ENCODE data around the gene SLBP. TPM values are rescaled to one million over a fixed set of nuclear protein-coding genes. Genes with fewer than 3 reads are reported as not detected.

SLBP gene
- total RNA-seq, 1 experiment from 2014 or later: 73.4 TPM

DNA sequence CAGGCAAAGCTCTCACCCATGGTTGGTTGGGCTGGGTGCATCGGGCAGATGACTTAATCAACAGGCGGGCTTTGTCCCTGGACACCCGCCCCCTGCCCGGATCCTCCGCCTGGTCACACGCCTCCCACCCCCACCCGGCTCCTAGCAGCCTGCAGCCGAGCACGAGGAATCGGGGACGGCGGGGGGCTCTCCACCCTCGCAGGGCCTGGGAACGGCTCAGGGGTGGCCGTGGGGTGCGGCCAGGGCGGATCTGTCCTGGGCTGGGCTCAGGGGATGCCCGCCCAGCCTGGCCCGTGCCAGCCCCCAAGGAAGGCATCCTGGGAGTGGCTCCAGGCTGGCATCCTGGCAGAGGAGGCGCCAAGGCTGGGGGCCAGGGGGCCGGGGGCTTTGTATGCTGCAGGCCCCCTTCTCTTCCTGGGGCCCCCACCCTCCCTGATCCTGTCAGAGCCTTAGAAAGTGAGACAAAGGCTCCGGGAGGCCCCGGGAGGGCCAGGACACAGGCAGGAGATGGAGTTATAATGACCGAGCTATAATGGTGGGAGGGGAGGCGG is 48.5 kb upstream of the SLBP start:
- ChIA-PET POLR2A (no interaction called here), CTCF (no interaction called here)
- in situ Hi-C loops (cut with HindIII; ENCODE audit: low pct_unique_long_range_greater_than_20kb, low sequenced_read_pairs): no loop called here
- Histone ChIP-seq H3K4me1 (ENCODE audit: control insufficient read depth, insufficient read depth, low read length) (no peaks in the 10 kb centered on the region; the same call in 1 of the 2 replicates), H3K27ac (ENCODE audit: low read length) (no peak overlapping the region), H3K9me3 (ENCODE audit: control insufficient read depth, insufficient read depth, low read depth, low read length) (no peaks in the 10 kb centered on the region), H3K36me3 (ENCODE audit: control insufficient read depth, insufficient read depth, low read length) (no peaks in the 10 kb centered on the region), H3K4me3 (ENCODE audit: low read depth in 2 of 2, low read length in 2 of 2) (no peak overlapping the region), H3K27me3 (ENCODE audit: control insufficient read depth, insufficient read depth, low read length) (no peaks in the 10 kb centered on the region)
- DNase-seq (ENCODE audit: low read depth, low spot score): no peak
- intact Hi-C loops (cut with micrococcal nuclease; ENCODE audit: unreplicated experiment): no loop called here
- no peak; the same call in 1 of the 2 replicates for ATAC-seq
- TF ChIP-seq SIN3A (IDR thresholded peaks at IDR 0.05; ENCODE audit: borderline replicate concordance, insufficient read depth, low read depth, low read length): no peak
- TF ChIP-seq, protein P1, sequence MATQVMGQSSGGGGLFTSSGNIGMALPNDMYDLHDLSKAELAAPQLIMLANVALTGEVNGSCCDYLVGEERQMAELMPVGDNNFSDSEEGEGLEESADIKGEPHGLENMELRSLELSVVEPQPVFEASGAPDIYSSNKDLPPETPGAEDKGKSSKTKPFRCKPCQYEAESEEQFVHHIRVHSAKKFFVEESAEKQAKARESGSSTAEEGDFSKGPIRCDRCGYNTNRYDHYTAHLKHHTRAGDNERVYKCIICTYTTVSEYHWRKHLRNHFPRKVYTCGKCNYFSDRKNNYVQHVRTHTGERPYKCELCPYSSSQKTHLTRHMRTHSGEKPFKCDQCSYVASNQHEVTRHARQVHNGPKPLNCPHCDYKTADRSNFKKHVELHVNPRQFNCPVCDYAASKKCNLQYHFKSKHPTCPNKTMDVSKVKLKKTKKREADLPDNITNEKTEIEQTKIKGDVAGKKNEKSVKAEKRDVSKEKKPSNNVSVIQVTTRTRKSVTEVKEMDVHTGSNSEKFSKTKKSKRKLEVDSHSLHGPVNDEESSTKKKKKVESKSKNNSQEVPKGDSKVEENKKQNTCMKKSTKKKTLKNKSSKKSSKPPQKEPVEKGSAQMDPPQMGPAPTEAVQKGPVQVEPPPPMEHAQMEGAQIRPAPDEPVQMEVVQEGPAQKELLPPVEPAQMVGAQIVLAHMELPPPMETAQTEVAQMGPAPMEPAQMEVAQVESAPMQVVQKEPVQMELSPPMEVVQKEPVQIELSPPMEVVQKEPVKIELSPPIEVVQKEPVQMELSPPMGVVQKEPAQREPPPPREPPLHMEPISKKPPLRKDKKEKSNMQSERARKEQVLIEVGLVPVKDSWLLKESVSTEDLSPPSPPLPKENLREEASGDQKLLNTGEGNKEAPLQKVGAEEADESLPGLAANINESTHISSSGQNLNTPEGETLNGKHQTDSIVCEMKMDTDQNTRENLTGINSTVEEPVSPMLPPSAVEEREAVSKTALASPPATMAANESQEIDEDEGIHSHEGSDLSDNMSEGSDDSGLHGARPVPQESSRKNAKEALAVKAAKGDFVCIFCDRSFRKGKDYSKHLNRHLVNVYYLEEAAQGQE (IDR thresholded peaks at IDR 0.05; ENCODE audit: insufficient read depth in 1 of 2, low read depth in 2 of 2, low read length in 1 of 2): no peak
- TF ChIP-seq POLR2AphosphoS5 (IDR thresholded peaks at IDR 0.05; ENCODE audit: low read depth, low read length): no peak
- TF ChIP-seq TCF7L2 (IDR thresholded peaks at IDR 0.05; ENCODE audit: low read depth, low read length): no peak
- TF ChIP-seq, protein P2, sequence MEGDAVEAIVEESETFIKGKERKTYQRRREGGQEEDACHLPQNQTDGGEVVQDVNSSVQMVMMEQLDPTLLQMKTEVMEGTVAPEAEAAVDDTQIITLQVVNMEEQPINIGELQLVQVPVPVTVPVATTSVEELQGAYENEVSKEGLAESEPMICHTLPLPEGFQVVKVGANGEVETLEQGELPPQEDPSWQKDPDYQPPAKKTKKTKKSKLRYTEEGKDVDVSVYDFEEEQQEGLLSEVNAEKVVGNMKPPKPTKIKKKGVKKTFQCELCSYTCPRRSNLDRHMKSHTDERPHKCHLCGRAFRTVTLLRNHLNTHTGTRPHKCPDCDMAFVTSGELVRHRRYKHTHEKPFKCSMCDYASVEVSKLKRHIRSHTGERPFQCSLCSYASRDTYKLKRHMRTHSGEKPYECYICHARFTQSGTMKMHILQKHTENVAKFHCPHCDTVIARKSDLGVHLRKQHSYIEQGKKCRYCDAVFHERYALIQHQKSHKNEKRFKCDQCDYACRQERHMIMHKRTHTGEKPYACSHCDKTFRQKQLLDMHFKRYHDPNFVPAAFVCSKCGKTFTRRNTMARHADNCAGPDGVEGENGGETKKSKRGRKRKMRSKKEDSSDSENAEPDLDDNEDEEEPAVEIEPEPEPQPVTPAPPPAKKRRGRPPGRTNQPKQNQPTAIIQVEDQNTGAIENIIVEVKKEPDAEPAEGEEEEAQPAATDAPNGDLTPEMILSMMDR (IDR thresholded peaks at IDR 0.05): no peak
- BruUV-seq (replicated peaks): no TSS peak

DNA sequence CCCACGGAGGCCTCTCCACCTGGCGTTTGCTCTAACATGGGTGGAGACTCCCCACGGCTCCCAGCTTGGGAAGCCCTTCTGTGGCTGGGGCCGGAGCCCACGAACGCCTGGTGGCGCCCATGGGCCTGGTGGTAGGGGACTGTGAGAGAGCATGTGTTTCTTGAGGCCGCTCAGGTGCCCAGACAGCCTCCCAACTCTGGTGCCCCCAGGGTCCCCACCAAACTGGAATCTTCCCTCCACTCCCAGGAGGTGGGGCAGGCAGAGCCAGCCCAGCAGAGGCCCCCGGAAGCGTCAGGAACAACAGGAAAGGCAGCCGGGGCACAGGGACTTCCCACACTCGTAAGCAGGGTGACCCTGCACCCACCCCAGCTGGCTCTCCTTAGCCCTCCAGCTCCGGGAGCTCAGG is 47.7 kb upstream of the SLBP start:
- no peak overlapping the region for H3K4me3 ChIP-seq (ENCODE audit: low read depth in 2 of 2, low read length in 2 of 2)
- ChIA-PET POLR2A (interaction anchor here (0.7 kb wide), 1 partner anchor 96 kb away, joined by 7 read pairs; no protein-coding TSS in a partner anchor), CTCF (interaction anchor here (0.6 to 0.8 kb wide), 2 partner anchors 23 to 333 kb away, joined by 3 read pairs; no protein-coding TSS in a partner anchor)
- intact Hi-C loops (cut with micrococcal nuclease; ENCODE audit: unreplicated experiment) (no loop called here), in situ Hi-C loops (cut with HindIII; ENCODE audit: low pct_unique_long_range_greater_than_20kb, low sequenced_read_pairs) (no loop called here)
- H3K36me3 ChIP-seq (ENCODE audit: control insufficient read depth, insufficient read depth, low read length): no peaks in the 10 kb centered on the region
- no TSS peak for BruUV-seq (replicated peaks)
- no peaks in the 10 kb centered on the region for H3K9me3 ChIP-seq (ENCODE audit: control insufficient read depth, insufficient read depth, low read depth, low read length)
- H3K27me3 ChIP-seq (ENCODE audit: control insufficient read depth, insufficient read depth, low read length): no peaks in the 10 kb centered on the region
- H3K4me1 ChIP-seq (ENCODE audit: control insufficient read depth, insufficient read depth, low read length): no peaks in the 10 kb centered on the region; the same call in 1 of the 2 replicates
- H3K27ac ChIP-seq (ENCODE audit: low read length): no peak overlapping the region
- TF ChIP-seq TCF7L2 (IDR thresholded peaks at IDR 0.05; ENCODE audit: low read depth, low read length): no peak
- no peak for TF ChIP-seq POLR2AphosphoS5 (IDR thresholded peaks at IDR 0.05; ENCODE audit: low read depth, low read length)
- TF ChIP-seq, protein P2 (IDR thresholded peaks at IDR 0.05): 0 out of 2 replicates have a peak, but pooled peaks have one; percentile 37
- no peak for DNase-seq (ENCODE audit: low read depth, low spot score)
- no peak for ATAC-seq
